Fibroblast of the aortic adventitia (primary cell): ENCODE results near the gene SPEG. TPM values are rescaled to one million over a fixed set of nuclear protein-coding genes. Genes with fewer than 3 reads are reported as not detected.

ENCODE experiments used
- DNase-seq: peaks from one replicate; pipeline ENCODE4 v3.0.0-alpha.2; 2010; ENCODE audit warnings: low read depth
- H3K4me3 ChIP-seq: 2 replicates; pipeline ENCODE4 v1.5.1; 2011; ENCODE audit warnings: low read depth, mild to moderate bottlenecking, control low read depth, low read length, moderate library complexity
- total RNA-seq: library from RNA; depleted of rRNA; stranded (reverse); fragments of >200 nt; gene quantifications from 2 replicates; pipeline ENCODE4 v1.2.3, GENCODE V29; 2012; ENCODE audit warnings: low replicate concordance
- TF ChIP-seq, protein P1 (sequence below): IDR thresholded peaks from 2 replicates; pipeline ENCODE4 v1.5.1; 2011; ENCODE audit warnings: mild to moderate bottlenecking, low read length, control low read depth, inconsistent platforms; ENCODE audit not compliant: insufficient read depth

SPEG gene
- total RNA-seq, 1 donor = 22.7 TPM

- TF ChIP-seq, protein P1, sequence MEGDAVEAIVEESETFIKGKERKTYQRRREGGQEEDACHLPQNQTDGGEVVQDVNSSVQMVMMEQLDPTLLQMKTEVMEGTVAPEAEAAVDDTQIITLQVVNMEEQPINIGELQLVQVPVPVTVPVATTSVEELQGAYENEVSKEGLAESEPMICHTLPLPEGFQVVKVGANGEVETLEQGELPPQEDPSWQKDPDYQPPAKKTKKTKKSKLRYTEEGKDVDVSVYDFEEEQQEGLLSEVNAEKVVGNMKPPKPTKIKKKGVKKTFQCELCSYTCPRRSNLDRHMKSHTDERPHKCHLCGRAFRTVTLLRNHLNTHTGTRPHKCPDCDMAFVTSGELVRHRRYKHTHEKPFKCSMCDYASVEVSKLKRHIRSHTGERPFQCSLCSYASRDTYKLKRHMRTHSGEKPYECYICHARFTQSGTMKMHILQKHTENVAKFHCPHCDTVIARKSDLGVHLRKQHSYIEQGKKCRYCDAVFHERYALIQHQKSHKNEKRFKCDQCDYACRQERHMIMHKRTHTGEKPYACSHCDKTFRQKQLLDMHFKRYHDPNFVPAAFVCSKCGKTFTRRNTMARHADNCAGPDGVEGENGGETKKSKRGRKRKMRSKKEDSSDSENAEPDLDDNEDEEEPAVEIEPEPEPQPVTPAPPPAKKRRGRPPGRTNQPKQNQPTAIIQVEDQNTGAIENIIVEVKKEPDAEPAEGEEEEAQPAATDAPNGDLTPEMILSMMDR = no peak
These were observed 72.3 kb downstream of the SPEG start for GRCh38 chr2:219506802-219507526.

GRCh38 chr2:219507581-219508443, 73.2 kb downstream of the SPEG start:
- no peak for DNase-seq
- no peak overlapping the region for H3K4me3 ChIP-seq
- TF ChIP-seq, protein P1 = no peak

More at GRCh38 chr2:219506802-219507526, 72.3 kb downstream of the SPEG start:
- no peak overlapping the region for H3K4me3 ChIP-seq
- DNase-seq = no peak

GRCh38 chr2:219508444-219508734, 73.7 kb downstream of the SPEG start:
- TF ChIP-seq, protein P1 = no peak
- no peak for DNase-seq
- H3K4me3 ChIP-seq = no peak overlapping the region

- no peak for DNase-seq
- TF ChIP-seq, protein P1 = no peak
- no peak overlapping the region for H3K4me3 ChIP-seq
These were observed 74.5 kb downstream of the SPEG start for GRCh38 chr2:219508971-219509779.

DNA sequence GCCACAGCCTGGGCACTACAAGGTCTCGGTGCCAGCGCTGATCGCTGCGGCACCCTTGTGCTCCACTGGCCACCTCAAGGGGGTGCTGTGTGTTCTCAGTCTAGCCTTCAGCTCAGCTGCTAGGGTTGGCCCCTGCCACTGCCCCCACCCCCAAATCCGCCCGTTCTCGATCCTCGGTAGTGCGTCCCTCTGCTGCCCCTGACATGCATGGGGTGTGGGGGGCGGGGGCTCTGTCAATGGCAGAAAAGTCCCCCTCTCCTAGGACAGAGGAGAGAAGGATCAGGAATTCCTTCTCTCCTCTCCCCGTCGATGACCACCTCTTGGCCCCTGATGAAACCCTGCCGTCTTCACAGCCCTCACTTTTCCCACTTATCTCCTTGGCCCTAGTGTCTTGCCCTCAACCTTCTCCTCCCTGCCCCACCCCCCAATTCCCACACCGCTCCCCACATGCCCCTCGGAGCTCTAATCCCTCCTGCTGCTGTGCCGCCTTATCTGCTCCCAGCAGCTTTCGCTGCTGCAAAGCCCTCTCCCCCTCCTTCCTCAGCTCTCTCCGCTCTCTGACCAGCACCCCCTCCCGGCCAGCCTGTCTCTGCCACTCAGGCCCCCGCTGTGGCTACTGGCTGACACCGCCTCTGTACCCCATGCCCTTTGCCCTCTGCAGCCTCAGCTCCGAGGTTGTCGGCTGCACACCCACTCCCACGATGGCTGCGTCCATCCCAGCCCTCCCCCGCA, 75.3 kb downstream of the SPEG start:
- TF ChIP-seq, protein P1 = peak; percentile 89
- H3K4me3 ChIP-seq = peak overlapping the region; percentile 33
- DNase-seq = peak; percentile 52
